Keratinocyte (primary cell): Measurements from ENCODE around the gene SPACA7. TPM values are rescaled to one million over a fixed set of nuclear protein-coding genes. Genes with fewer than 3 reads are reported as not detected.
A peak's percentile ranks its signal among the peaks of the same experiment; 100 is the strongest.
"Not testable (repeated sequence)": the region's sequence is repeated elsewhere in the genome, so short reads cannot be mapped to it uniquely, and the experiment has no call there.

ENCODE experiments used
- DNase-seq: peaks from one replicate; pipeline ENCODE4 v3.0.0-alpha.2; 2011; ENCODE audit warnings: low read depth, missing footprints, low spot score
- FAIRE-seq: peaks from 2 replicates; lab custom pipeline; 2011; peaks lifted over from hg19 to GRCh38; lab: Jason Lieb, UNC
- H2AFZ ChIP-seq: 2 replicates; pipeline ENCODE4 v1.6.0; 2012; ENCODE audit warnings: low read length, control low read depth, inconsistent platforms; ENCODE audit not compliant: control insufficient read depth
- H3K27ac ChIP-seq: 2 replicates; pipeline ENCODE4 v1.5.1; 2011; ENCODE audit warnings: low read length; ENCODE audit not compliant: control insufficient read depth, insufficient read depth
- H3K27me3 ChIP-seq: 3 replicates; pipeline ENCODE4 v1.6.0; 2011; ENCODE audit warnings: low read length; ENCODE audit not compliant: control insufficient read depth, insufficient read depth; ENCODE audit errors: extremely low read depth
- H3K36me3 ChIP-seq, 2 experiments: 2 replicates in 1 of 2; 3 replicates in 1 of 2; pipeline ENCODE4 v1.5.1; 2011; ENCODE audit warnings: low read length in 2 of 2, mild to moderate bottlenecking in 1 of 2; ENCODE audit not compliant: control insufficient read depth in 2 of 2, insufficient read depth in 2 of 2; ENCODE audit errors: extremely low read depth in 1 of 2
- H3K4me1 ChIP-seq: 3 replicates; pipeline ENCODE4 v1.5.1; 2011; ENCODE audit warnings: low read length; ENCODE audit not compliant: control insufficient read depth, insufficient read depth; ENCODE audit errors: extremely low read depth
- H3K4me2 ChIP-seq: 3 replicates; pipeline ENCODE4 v1.6.0; 2011; ENCODE audit warnings: low read depth, low read length; ENCODE audit not compliant: control insufficient read depth, insufficient read depth; ENCODE audit errors: extremely low read depth
- H3K4me3 ChIP-seq, 3 experiments: fragments of 200-600 bp in 1 of 3; sonication (generic) in 1 of 3; 2 replicates in 2 of 3; 3 replicates in 1 of 3; pipeline ENCODE4 v1.5.1; 2011 to 2016; ENCODE audit warnings: low read length in 3 of 3, mild to moderate bottlenecking in 3 of 3, control low read depth in 2 of 3, inconsistent platforms in 1 of 3, low read depth in 1 of 3, mixed read lengths in 1 of 3, mixed run types in 1 of 3, moderate library complexity in 1 of 3; ENCODE audit not compliant: control insufficient read depth in 2 of 3, insufficient read depth in 2 of 3; ENCODE audit errors: extremely low read depth in 1 of 3
- H3K79me2 ChIP-seq: 2 replicates; pipeline ENCODE4 v1.6.0; 2012; ENCODE audit warnings: low read length; ENCODE audit not compliant: control insufficient read depth, insufficient read depth
- H3K9ac ChIP-seq: 3 replicates; pipeline ENCODE4 v1.6.0; 2011; ENCODE audit warnings: low read length; ENCODE audit not compliant: control insufficient read depth, insufficient read depth; ENCODE audit errors: extremely low read depth
- H3K9me1 ChIP-seq: 3 replicates; pipeline ENCODE4 v1.6.0; 2011; ENCODE audit warnings: low read length; ENCODE audit not compliant: control insufficient read depth, insufficient read depth; ENCODE audit errors: extremely low read depth
- H3K9me3 ChIP-seq: 2 replicates; pipeline ENCODE4 v1.5.1; 2012; ENCODE audit warnings: low read depth, low read length; ENCODE audit not compliant: control insufficient read depth
- H4K20me1 ChIP-seq: 3 replicates; pipeline ENCODE4 v1.6.0; 2011; ENCODE audit warnings: low read length; ENCODE audit not compliant: control insufficient read depth, insufficient read depth; ENCODE audit errors: extremely low read depth
- EZH2 ChIP-seq: IDR thresholded peaks from one replicate; pipeline ENCODE4 v1.6.1; 2012; ENCODE audit warnings: inconsistent platforms, mild to moderate bottlenecking, low read length, moderate library complexity
- dilution Hi-C: fragments of 300-500 bp; cut with MboI; formaldehyde crosslinking; loops from one replicate; pipeline ENCODE4 v1.7.0; 2020; ENCODE audit warnings: low sequenced_read_pairs; ENCODE audit not compliant: extremely low pct_ligation_motif_present
- polyA plus RNA-seq, 5 experiments: library from polyadenylated mRNA; depleted of rRNA in 3 of 5; stranded (reverse) in 3 of 5; stranded (forward) in 1 of 5; unstranded in 1 of 5; fragments of >200 nt; gene quantifications; 1 replicate in 1 of 5; 2 replicates in 3 of 5; 3 replicates in 1 of 5; pipeline versions ENCODE4 v1.2.1 to v1.2.3, GENCODE V29; 2011 to 2012; ENCODE audit warnings: missing spikeins in 2 of 5, low read depth in 1 of 5, low replicate concordance in 1 of 5
- TF ChIP-seq, protein P1 (sequence below), 3 experiments: IDR thresholded peaks in 1 of 3; conservative IDR thresholded peaks in 1 of 3; optimal IDR thresholded peaks in 1 of 3; 2 replicates in 2 of 3; 3 replicates in 1 of 3; pipeline versions ENCODE3 to v1.5.1; 2011; ENCODE audit warnings: low read length in 3 of 3, mild to moderate bottlenecking in 3 of 3, moderate library complexity in 2 of 3, control low read depth in 1 of 3, inconsistent platforms in 1 of 3; ENCODE audit not compliant: insufficient read depth in 2 of 3; ENCODE audit errors: extremely low read depth in 1 of 3

The SPACA7 gene
- polyA plus RNA-seq, 1 donor (not counting 4 experiments of a cell fraction or from before 2014, with no cell fraction given), result not detected

DNA sequence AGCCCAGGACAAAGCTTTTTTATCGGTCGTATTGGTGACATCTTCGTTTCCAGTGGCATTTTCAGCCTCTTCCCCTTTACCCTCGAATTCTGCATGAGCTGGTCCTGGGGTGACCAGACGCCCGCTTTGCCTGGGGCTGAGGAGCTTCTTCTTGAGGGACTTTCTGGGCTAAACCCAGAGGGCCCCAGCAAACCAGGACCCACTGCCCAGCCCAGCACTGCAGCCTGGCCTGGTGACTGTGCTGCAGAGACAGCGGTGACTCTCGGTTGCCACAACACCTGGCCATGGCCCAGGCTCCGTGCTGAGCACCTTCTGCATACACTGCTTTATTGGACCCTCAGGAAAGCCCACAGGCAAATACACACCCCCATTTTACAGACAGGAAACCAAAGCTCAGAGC, 21.0 kb downstream of the SPACA7 start:
- dilution Hi-C loops, result no loop called here
- Histone ChIP-seq H3K9ac (no peak overlapping the region), H3K36me3 (no peaks in the 10 kb centered on the region), H3K4me1 (no peaks in the 10 kb centered on the region), H4K20me1 (no peaks in the 10 kb centered on the region), H2AFZ (no peak overlapping the region), H3K79me2 (no peaks in the 10 kb centered on the region), H3K27ac (no peak overlapping the region), H3K9me3 (no peaks in the 10 kb centered on the region), H3K4me2 (no peak overlapping the region), H3K27me3 (no peaks in the 10 kb centered on the region), H3K9me1 (no peaks in the 10 kb centered on the region), H3K4me3 (no peak overlapping the region)
- TF ChIP-seq, protein P1, sequence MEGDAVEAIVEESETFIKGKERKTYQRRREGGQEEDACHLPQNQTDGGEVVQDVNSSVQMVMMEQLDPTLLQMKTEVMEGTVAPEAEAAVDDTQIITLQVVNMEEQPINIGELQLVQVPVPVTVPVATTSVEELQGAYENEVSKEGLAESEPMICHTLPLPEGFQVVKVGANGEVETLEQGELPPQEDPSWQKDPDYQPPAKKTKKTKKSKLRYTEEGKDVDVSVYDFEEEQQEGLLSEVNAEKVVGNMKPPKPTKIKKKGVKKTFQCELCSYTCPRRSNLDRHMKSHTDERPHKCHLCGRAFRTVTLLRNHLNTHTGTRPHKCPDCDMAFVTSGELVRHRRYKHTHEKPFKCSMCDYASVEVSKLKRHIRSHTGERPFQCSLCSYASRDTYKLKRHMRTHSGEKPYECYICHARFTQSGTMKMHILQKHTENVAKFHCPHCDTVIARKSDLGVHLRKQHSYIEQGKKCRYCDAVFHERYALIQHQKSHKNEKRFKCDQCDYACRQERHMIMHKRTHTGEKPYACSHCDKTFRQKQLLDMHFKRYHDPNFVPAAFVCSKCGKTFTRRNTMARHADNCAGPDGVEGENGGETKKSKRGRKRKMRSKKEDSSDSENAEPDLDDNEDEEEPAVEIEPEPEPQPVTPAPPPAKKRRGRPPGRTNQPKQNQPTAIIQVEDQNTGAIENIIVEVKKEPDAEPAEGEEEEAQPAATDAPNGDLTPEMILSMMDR (optimal IDR thresholded peaks at IDR 0.05 in 1 of 3, IDR thresholded peaks at IDR 0.05 in 1 of 3, conservative IDR thresholded peaks at IDR 0.05 in 1 of 3; ENCODE audit: extremely low read depth in 1 of 3, insufficient read depth in 2 of 3, low read length in 3 of 3), result no peak
- TF ChIP-seq EZH2, result no peak
- FAIRE-seq, result no peak
- DNase-seq, result no peak

DNA sequence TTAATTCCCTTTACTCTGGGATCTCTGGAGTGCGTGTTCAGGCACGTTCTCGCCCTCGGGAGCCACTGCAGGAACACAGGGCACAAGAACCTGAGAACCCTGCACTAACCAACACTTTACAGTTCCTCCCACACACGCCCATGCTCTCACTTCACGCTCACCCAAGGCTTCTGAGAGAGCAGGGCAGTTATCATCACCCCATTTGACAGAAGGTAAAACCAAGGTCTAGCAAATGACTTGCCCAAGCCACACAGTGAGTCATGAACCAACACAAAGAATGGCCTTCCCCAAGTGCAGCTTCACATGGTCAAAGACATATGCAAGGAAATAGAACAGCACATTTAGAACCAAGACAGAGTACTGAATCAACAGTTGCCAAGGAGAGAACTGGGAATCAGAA, 22.2 kb downstream of the SPACA7 start:
- not testable (repeated sequence) for H3K4me2 ChIP-seq, H3K9me1 ChIP-seq, H3K27me3 ChIP-seq

DNA sequence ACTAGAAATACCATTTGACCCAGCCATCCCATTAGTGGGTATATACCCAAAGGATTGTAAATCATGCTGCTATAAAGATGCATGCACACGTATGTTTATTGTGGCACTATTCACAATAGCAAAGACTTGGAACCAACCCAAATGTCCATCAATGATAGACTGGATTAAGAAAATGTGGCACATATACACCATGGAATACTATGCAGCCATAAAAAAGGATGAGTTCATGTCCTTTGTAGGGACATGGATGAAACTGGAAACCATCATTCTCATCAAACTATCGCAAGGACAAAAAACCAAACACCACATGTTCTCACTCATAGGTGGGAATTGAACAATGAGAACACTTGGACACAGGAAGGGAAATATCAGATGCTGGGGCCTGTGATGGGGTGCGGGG, 33.7 kb downstream of the SPACA7 start:
- H3K4me1 ChIP-seq, H4K20me1 ChIP-seq, H3K4me2 ChIP-seq, FAIRE-seq, H3K4me3 ChIP-seq, H3K36me3 ChIP-seq, H2AFZ ChIP-seq, H3K9me3 ChIP-seq, DNase-seq, H3K9ac ChIP-seq, H3K27me3 ChIP-seq, H3K27ac ChIP-seq, H3K79me2 ChIP-seq, dilution Hi-C loops, H3K9me1 ChIP-seq: not testable (repeated sequence)

More for the DNA sequence above, 22.2 kb downstream of the SPACA7 start:
- H3K9ac ChIP-seq, H2AFZ ChIP-seq, H3K9me3 ChIP-seq, H3K79me2 ChIP-seq, H3K4me1 ChIP-seq, dilution Hi-C loops, H3K27ac ChIP-seq, H4K20me1 ChIP-seq, DNase-seq, H3K4me3 ChIP-seq, H3K36me3 ChIP-seq: not testable (repeated sequence)
- peak; percentile 97 for FAIRE-seq
